Renal cortex interstitium (tissue), 11 donors: ENCODE measurements around the gene TXLNG. TPM values are rescaled to one million over a fixed set of nuclear protein-coding genes. Genes with fewer than 3 reads are reported as not detected.

ENCODE experiments used
- DNase-seq, 11 donors: peaks; one replicate each; pipeline ENCODE4 v3.0.0-alpha.2; 2013; ENCODE audit warnings: low read depth in 9 of 11, low spot score in 4 of 11; ENCODE audit errors: extremely low read depth in 1 of 11
- polyA plus RNA-seq, 3 donors: library from polyadenylated mRNA; unstranded; fragments of 120-200 nt; gene quantifications; one replicate each; pipeline ENCODE4 v1.2.1, GENCODE V29; 2013; ENCODE audit not compliant: insufficient read length in 3 of 3

The TXLNG gene
- polyA plus RNA-seq, 3 donors = 15.4 to 20.1 (median 19.8) TPM

DNA sequence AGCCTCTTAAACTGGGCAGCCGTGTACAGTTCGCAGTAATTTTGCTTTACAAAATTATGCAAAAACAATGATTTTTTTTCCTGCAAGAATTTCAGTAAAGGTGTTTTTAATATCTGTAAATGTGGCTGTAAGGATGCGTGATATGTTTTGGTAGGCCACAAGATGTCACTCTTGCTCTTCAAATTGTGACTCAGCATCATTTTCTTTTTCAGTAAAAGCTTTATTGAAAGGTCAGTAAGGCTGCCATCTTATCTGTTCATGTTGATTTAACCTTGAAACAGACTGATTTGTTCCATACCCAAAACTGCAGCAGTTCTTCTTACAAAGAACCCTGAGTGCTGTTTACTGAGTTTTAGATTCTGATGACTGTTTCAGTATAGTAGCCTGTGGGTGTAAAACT, 39.9 kb downstream of the TXLNG start:
- peak in 3 of 11 donors; percentile 22 to 32 (median 25) for DNase-seq

GRCh38 chrX:16827225-16827624, 41.0 kb downstream of the TXLNG start:
- no peak for DNase-seq

- DNase-seq = no peak
These were observed 42.0 kb downstream of the TXLNG start for GRCh38 chrX:16828124-16828908.

- DNase-seq = no peak
These were observed 46.0 kb downstream of the TXLNG start for GRCh38 chrX:16832301-16832700.

GRCh38 chrX:16834806-16835205, 48.5 kb downstream of the TXLNG start:
- no peak for DNase-seq

GRCh38 chrX:16836371-16836770, 50.1 kb downstream of the TXLNG start:
- no peak for DNase-seq

- DNase-seq = no peak
These were observed 52.2 kb downstream of the TXLNG start for GRCh38 chrX:16838202-16839066.

GRCh38 chrX:16839219-16839851, 53.1 kb downstream of the TXLNG start:
- no peak for DNase-seq

GRCh38 chrX:16839852-16840460, 53.7 kb downstream of the TXLNG start:
- no peak for DNase-seq

DNA sequence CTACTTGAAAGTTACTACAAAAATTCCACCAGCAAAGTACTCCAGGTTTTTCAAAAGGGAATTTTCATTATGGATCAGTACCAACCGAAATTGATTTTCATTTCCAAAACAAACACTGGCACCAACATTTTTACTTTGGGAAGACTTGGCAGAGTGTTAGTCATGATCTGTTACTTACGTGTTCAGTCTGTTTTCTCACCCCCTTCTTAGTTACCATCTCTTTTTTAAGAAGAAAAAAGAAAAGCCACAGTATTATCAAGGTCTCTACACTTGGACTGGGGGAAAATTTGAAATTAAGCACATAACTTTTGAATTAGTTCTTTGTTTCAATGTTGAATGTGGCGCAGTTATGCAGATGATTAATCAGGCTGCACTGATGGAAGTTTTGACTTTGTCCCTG, 56.4 kb downstream of the TXLNG start:
- DNase-seq = no peak

DNA sequence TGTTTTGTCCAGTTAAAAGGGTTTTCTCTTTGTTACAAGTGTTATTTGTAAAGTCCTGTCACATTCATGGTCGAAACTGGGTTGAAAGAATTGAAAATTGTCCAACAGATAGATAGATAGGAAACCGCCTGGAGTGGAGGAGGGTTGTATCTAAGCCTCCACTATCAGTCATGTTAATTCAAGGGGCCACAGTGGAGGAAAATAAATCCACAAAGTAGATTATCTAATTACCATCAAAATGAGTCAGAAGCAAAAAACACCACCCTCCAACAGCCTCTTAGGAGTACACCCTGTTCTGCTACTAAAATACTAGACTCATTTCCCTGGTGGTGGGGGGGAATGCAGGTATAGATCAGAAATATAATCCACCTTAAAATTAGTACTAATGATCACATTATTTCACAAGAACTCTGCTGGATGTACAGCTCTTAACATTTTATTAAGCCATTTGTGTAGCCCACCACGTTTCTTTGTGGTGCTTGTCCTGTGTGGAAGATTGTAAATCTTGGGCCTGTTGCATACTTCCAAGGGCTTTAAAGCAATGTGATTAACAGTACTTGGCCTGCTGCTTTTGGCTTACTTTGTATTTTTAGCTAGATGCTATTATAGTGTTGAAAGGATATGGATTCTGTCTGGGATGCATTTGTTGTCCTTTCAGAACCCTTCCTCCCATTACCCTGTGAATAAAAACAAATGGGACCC, 57.1 kb downstream of the TXLNG start:
- no peak for DNase-seq

GRCh38 chrX:16845686-16846085, 59.4 kb downstream of the TXLNG start:
- DNase-seq = no peak

- DNase-seq = no peak
These were observed 62.3 kb downstream of the TXLNG start for GRCh38 chrX:16848541-16848940.

DNA sequence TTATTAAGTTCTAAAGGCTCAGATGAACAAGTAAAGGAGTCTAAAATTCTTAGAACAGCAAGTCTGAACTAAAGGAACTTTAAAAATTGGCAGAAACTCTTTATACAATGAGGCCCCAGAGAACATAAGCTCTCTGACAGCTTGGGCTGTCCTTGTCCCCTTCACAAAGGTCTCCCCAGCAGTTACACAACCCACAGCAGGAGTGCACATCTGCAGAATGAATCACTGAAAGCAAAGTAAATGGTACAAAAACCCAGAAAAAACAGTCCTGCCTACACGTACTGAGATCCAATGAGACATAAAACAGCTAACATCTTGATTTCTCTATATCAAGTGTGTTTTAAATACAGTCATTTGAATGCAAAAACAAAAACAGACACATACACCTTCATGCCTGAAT, 65.2 kb downstream of the TXLNG start:
- no peak for DNase-seq

GRCh38 chrX:16851827-16852226, 65.6 kb downstream of the TXLNG start:
- no peak for DNase-seq

DNA sequence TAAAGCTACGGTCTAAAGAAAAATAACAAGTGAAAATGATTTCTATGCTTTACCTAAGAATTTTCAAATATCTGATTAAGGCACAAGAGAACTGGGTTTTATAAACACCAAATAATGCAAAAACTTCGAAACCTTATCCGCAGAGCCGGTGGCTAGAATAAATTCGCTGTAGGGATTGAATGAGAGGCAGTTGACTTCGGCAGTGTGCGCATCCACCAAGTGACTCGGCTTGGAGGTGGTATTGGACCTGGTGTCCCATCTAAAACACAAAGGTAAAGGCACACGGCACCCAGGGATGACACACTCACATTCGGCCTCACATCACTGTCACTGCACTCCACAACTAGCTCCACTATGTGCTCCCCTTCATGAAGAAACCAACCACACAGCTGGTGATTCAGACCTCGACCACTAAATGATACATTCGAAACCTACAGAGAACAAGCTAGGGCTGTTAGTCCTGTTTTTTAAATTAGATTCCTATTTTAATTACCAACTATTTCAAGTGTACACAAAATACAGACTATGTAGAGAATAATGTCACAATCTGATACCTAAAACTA, 66.4 kb downstream of the TXLNG start:
- DNase-seq = no peak

- DNase-seq = no peak
These were observed 67.3 kb downstream of the TXLNG start for GRCh38 chrX:16853537-16853936.

DNA sequence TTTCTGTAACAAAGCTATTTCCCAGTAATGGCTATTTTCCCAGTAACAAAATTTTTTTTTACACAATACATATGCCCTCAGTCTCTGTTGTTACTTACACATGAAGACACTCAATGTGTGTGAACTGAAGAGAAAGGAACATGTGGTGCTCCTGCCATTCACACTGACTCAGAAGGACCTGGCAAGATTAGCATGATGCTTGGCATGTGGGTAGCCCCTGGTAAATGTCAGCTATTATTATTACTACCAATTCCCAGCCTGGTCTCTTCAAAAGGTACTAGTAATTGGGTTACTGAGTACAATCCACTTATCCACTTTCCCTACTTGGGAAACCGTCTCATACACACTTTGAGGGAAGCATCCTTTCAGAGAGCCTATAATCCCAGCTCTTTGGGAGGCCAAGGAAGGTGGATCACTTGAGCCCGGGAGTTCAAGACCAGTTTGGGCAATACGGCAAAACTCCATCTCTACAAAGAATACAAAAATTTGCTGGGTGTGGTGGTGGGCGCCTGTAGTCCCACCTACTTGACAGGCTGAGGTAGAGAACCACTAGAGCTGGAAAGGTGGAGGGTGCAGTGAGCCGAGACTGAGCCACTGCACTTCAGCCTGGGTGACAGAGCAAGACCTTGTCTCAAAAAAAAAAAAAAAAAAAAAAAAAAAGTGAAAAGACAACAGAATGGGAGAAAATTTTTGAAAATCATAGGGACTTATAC, 69.3 kb downstream of the TXLNG start:
- DNase-seq = no peak
